T-helper 2 cell (primary cell): ENCODE results near the gene FEZ2.

Source experiments
- DNase-seq, 5 experiments: peaks; one replicate each; pipeline versions ENCODE4 v3.0.0 to v3.0.0-alpha.2; 2012 to 2022

FEZ2 gene

DNA sequence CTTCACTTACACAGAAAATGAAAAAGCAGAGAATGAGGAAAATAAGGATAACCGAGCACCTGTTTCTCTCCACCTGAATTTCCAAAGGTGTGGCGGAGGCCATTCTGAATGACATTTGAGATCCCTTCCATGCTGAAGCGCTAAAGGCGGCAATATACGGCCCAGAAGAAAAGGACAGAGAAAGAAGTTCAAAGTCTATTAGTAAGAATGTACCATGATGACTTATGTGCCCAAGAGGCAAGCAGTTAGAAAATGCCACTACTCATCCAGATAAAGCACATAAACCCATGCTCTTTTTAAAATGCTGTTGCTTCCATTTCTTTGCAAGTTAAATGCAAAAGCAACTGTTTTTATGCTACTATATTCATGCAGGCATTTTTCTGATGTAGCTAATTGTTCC lies 37.2 kb downstream of the FEZ2 start:
- DNase-seq = no peak

DNA sequence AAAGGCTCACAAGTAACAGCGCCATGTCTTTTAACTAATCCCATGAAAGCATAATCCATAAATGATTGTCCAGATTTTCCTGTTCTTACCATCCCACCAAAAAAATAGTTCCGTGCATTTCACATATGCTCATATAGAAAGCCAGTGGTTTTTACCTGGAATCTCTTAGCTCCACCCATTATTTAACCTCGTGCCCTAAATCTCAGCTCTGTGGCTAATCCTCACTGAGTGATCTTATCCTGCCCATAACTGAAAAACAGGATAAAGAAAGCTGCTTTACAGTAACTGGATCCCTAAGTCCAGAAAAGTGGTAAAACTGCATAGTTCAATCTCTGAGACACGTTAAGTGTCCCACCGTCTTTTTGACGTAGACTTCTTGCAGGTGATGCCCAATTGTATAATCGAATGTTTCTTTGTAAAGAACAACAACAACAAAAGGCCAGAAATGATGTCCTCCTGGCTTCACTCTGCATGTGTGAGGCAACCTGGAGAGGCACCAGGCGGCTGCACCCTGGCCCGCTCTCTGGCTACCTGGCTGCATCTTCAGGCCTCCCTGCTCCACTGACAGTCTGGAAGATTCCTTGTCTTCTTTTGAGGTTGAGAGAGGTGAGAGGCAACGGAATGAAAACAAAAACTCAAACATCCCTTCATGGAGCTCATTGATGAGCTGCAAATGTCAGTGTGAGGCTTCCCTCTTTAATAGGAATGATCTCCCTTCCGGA lies 38.6 kb downstream of the FEZ2 start:
- DNase-seq = no peak

DNA sequence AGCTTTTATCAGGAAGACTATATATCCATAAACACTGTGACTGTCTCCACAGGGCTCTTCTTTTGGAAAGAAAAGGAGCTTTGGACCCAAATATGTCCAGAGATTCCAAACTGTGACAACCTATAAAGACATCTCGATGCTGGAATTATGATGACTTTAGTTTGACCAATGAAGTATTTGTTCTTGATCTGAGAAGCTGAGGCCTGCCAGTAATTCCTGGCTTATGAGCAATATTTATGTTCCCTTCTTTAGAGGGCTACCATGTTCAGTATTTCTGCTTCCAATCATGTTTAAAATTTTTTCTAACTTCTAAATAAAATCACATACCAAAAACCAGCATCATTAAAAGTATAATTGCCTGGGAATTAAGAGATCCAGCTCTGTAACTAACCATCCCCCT lies 41.1 kb downstream of the FEZ2 start:
- no peak for DNase-seq

DNA sequence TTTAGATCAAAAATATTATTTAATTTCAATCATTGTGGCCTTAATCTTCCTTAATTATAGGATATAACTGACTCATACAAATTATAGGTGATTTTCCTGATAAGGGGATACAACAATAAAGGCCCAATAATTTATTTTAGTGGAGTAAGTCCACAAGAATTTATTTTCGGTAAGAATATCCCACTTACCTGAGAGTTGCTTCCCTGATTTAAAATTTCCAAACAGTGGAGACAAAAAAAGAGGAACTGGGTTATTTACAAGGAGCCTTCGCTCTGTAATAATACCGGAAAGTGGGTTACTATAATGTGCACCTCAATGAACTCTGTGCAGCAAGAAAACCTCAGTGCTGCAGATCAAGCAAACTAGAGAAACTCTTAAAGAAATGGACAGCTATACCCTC lies 42.2 kb downstream of the FEZ2 start:
- DNase-seq = no peak

DNA sequence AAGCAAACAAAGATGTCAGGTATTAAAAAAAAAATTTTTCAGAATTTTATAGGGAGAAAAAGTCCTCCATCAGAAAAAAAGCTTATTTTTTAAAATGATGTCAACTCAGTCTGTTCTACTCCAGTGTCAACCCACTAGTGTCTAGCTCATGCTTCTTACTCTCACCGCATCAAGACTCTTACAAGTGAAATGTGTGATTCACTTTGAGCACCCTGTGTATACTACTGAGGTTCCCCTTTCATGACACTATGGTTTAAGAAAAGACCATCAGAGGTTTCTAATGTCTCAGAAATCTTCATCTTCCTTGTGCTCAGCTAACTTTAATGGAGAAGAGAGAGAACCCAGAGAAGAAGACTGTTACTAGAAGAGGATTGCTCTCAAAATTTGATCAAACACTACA lies 43.4 kb downstream of the FEZ2 start:
- no peak for DNase-seq

DNA sequence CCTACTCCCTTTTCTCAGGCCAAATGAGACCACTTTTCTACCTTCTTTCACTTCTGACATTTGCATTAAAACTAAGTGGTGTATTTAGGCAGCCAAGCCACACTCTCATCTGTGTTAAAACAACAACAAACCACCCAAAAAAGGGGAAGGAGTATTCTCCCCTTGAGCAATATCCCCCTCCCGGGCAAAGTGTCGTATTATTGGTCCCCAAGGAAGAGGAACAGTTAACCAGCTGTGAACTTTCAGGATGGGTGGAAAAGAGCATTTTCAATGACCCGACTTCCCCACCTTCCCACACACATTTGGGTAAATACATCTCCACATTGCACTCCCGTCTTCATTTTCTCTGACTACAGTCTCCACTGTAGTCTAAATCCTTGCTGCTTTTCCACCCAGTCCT lies 44.3 kb downstream of the FEZ2 start:
- DNase-seq = no peak

DNA sequence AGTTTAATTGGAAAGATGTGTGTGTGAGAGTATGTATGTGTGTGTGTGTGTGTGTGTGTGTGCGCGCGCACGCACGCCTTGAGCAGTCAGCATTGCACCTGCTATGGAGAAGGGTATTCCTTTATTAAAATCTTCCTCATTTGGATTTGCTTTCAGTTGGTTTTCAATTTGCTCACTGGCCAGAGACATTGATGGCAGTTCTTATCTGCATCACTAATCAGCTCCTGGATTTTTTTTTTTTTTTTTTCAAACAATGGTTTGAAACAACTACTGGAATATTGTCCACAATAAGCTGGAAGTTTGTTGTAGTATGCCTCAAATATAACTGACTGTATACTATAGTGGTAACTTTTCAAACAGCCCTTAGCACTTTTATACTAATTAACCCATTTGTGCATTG lies 48.0 kb downstream of the FEZ2 start:
- no peak for DNase-seq

DNA sequence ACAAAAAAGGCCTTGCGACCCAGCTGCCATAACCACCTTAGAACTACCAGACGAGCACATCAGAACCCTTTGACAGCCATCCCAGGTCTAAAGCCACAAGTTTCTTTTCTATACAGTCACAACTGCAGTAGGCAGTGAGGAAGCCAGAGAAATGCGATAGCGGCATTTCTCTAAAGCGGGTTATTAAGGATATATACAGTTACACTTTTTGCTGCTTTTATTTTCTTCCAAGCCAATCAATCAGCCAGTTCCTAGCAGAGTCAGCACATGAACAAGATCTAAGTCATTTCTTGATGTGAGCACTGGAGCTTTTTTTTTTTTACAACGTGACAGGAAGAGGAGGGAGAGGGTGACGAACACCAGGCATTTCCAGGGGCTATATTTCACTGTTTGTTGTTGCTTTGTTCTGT lies 48.8 kb downstream of the FEZ2 start:
- no peak for DNase-seq

DNA sequence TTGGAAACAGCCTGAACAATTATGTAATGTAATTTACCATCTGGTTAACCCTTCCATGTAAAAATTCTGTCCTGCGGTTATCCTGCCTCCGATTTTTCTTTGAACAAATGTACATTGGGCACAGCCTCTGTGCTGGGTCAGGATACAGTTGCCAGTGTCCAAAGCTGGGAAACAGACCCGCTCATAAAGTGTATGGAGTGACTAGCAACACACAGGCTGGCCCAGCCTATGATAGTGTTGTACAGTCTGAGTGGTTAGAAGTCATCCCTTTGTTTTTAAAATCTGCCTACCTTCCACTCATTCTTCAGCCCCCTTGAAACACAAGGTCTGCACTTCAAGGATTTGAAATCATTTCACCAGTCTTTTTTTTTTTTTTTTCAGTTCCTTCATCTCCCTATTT lies 50.1 kb downstream of the FEZ2 start:
- DNase-seq = no peak

DNA sequence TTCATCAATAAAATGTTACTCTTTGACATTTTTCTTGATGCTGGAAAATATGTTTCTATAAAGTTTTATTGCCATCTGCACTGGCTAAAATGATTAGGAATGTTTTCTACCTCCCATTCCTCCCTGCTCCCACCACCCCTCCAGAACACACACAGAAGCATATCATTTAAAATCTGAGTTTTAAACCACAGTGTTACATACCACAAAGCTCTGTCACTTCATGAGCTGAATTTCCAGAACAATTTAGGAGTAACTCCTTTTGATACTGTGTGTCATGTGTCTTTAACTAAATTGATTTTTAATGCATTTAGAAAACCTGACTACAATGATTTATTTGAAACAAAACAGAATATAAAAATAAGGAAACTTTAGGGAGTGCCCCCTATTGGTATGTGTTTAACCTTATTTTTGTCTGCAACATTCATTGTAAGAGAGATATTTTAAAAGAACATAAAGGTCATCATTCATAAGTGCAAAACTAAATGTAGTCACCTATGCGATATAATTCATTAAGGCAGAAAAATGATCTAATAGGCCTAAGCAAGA lies 52.0 kb downstream of the FEZ2 start:
- no peak for DNase-seq

DNA sequence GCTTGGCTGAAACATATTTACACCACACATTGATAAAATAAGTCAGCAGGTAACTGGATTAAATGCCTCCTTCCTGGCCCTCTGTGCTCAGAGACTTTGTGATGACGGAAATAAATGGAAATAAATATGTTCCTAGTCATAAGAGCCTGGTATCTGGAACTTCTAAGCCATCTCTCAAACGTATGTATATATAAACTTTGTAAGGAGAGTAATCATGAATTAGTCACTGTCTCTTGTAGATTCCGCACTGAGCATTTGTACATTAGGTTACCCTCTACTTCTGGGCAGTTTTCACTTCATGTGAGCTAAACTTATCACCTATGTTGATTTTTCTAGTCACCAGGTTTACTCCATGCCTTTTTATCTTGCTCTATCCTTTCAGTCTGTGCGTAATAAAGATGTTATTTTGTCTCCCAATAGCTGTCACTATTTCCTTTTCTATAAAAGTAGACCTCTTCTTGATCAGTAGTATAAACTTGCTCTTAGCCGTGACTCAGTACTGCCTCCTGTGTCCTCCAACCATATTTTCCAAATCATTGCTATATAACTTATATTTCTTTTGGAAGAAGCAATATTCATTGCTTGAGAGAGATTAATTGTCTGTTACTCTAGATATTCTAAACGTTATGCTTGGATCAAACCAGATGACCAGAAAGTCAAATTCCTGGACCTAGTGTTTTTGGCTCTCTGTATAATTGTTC lies 53.2 kb downstream of the FEZ2 start:
- DNase-seq = no peak

DNA sequence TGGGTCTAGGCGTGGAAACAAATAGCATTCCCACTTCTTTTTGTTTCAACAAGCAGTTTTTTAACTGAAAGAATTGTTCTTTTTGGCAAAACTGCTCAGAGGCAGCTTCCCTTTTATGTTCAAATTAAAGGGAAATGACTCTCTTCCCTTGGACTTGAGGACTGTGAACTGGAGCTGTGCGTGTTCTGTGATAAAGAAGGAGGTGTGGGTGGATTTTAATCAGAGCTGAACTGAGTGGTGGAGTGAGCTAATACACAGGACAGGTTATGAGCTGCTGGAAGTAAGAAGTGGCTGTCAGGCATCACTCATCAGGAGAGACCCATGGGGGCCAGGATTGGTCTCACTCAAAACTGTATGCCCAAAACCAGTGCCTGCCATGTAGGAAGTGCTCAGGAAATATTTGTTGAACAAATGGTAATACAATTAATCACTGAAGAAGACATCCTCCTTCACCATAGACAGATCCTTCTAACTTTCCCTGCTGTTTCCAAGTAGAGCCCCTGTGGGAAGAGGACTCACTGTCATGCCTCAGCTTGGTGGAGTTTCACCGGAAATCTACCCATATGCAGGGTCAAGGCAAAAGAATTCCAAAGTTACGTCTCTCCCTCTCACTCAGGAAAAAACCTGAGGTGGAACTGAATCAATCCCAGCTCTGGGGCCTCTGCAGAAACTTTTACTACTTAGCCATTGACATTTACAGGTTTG lies 55.9 kb downstream of the FEZ2 start:
- DNase-seq = no peak

DNA sequence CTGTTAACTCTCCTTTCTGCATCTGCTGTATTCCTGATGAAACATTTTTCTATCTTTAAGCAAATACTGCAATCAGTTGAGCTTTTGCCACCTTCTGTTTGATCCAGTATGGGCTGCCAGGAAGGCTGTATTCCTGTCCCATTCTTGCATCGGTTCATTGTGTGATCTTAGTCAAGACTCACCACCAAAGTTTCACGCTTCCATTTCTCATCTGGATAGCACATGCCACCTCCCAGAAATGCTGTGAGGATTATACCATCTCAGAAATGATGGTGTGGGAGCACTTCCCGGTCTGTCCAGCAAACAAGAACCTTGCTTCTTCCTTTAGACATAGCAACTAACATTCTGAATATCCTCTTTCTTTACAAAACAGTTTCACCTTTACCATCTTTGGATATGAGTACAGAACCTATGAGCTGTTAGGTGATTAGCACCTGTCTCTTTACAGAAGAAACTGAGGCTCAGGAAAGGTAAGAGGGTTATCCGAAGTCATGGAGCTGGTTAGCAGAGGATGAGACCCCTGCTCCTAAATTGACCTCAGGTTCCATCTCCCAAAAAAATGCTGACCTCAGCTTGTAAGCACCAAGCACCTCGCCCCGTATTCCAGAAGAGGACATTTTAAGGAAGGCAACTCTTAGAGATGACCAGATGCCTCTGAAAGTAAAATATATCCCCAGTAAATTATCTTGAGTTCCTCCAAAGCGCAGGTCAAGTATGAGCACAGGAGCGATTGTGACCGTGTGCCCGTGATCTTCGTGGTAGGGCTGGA lies 56.8 kb downstream of the FEZ2 start:
- no peak for DNase-seq

DNA sequence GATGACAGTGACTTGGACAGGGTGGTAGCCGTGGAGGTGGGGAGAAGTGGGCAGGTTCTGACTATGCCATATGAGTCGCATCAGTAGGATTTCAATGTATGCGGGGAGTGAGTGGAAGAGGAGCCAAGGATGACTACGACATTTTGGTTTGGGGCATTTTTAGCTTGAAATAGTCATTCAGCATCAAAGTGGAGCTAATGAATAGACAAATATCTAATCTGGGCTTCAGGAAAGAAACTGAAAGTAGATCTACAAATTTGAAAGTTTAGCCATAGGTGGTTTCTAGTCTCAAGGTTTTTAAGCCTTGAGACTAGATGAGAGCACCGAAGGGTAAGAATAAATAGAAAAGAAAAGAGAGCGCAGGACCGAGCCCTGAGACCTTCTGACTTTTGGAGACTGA lies 58.3 kb downstream of the FEZ2 start:
- DNase-seq = no peak

DNA sequence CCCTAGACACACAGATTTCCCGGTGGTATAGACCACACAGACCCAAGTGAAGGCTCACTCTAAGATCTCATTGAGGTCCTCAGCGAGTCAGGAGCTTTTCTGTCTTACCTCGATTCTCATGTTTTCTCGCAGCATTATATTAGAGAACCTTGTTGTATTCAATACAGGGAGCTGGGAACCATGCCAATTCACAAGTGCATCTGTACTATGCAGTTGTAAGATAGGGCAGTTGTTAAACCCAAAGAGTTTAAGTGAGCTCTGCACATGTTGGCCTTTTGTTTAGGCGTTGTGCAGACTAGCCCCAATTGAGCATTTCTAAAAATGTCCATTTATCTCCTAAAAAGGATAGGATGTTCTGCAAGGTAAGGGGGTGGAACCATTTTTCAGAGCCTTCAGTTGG lies 59.6 kb downstream of the FEZ2 start:
- no peak for DNase-seq

DNA sequence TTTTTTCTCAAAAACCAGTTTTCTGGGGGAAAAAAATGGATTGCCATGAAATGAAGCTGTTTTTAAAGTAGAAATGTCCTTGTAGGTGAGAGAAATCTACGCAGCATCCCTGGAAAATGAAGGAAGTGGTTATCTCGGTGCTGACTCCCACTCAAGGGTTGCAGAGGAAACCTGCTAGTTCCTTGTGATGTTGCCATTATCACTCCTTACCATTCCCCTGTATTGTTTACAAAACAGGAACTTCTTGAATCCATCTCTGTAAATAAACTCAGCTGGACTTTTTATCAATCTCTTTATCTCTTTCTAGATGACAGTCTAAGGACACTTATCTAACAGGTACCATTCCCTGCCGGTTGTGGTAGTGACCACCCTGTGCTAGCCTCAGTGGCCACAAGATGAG lies 61.2 kb downstream of the FEZ2 start:
- DNase-seq = no peak

DNA sequence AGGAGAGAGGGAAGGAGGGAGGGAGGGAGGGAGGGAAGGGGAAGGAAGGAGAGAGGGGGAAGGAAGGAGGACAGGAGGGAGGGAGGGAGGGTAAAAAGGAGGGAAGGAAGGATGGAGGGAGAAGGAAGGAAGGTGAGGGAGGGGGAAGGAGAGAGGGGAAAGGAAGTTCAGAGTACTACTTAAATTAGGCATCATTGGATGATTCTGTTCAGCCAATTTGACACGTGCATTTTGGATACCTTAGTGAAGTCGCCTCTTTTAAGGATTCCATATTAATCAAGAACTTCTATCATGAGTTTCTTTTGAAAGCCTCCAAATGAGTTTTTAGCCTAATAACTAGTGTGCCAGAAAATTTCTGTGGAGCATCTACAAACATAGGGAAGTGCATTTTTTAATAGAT lies 62.9 kb downstream of the FEZ2 start:
- no peak for DNase-seq

DNA sequence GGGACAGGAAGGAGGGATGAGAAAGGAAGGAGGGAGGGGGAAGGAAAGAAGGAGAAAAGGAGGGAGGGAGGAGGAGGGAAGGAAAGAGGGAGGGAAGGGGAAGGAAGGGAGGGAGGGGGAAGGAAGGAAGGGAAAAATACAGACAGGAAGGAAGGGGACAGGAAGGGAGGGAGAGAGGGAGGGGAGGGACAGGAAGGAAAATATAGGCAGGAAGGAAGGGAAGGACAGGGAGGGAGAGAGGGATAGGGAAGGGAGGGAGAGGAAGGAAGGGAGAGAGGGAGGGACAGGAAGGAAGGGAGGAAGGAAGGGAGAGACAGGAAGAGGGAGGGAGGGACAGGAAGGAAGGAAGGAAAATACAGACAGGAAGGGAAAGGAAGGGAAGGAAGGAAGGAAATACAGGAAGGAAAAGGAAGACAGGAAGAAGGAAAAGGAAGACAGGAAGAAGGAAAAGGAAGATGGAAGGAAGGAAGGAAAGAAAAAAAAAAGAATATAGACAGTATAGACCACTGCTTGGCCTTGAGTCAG lies 63.6 kb downstream of the FEZ2 start:
- no peak for DNase-seq

DNA sequence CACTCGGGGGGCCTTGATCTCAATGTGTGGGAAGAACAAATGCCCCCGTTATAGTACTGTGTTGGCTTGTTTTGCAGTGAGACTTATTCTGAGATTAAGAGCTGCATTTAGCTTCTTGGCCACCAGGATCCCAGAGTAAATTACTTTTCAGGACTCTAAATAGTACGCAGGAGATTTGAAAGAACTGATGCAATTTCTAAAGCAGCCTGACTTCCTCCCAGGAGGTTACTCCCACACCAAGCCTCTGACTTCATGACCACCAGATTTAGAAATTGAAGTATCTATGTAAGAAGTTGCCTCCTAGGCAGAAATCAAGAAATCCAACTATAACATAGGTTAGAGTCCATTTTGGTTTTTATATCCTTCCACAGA lies 67.0 kb downstream of the FEZ2 start:
- DNase-seq = no peak

DNA sequence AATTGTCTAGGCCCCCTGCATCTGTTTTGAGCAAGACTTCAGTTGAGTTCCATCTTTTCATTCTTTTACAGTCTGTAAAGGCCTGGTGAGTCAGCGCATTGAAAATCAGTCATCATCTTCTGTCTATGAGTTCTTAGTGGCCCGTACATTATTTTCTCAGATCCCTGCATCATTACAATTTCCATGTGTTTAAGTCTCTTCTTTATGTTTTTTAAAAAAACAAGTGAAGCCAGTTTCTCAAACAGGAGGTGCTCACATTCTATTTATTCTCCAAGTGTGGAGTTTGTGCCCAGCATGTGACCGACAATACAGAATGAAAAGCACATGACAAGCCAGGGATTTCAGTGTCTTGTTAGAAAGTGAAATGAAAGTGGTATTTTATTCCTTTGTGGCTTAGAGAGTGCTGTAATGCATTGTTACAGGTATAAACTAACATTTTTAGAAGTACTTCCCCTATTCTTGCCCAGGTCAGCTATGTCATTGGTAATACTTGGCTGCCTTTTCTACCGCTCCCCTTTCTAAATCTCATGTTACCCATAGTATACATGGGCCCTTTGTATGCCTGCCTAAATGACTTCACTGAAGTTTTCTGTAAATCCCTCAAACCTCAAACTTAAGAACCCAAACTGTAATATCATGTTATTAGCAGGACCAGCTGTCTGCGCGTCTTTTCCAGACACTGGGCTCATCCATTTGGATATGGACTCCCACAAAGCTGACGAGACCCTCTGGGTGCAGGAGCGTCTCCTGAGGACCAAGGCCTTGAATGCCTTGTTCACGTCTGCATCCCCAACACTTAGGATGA lies 67.6 kb downstream of the FEZ2 start:
- DNase-seq = no peak

DNA sequence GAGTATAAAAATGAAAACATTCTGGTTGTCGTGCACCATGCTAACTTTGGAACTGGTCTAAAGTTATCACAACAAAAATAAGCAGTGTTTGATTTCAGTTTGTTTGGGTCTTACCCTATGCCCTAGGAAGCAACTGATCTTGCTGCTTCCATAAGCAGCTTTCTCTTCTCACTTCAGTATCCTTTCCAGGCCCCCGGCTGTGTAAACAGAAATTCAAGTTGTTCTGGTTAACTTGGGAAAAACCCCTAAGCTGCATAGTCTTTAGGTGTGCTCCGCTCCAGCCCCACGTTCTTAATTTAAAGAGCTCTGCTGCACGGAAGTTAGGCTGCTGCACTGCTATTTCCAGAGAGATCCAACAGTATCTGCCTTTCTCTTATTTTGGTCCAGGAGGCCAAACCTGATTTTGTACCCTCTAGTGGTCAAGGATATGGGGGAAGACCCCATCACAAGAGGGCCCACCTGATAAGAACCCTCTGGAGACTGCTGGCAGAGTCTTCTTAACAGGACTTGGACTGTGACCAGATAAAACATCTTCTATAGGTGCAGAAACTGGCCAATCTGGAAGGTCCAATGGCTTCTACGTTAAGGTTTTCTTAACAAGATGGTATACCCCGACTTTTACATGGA lies 69.1 kb downstream of the FEZ2 start:
- no peak for DNase-seq
